ENCODE measurements around the gene PAXX.

DNA sequence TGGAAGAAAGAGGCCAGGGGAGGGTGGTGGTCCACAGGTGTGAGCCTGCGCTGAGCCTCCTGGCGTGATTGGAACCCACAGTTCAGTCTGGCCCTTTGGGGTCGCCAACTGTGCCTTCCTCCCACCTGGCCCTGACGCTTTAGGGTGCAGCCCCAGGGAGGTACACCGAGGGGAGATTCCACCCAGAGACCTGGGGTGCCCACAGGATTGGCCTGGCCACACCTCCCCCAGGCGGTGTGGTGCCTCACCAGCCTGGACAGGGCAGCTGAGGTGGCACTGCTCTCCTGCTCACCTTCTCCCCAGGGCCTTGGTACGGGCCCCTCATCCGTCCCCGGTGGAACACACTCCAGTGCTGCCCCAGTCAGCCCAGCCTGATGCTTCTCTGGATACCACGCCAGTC is 5.1 kb downstream of the PAXX start:
- no peak for TF ChIP-seq POLR2A (IDR thresholded peaks at IDR 0.05)
- TF ChIP-seq, protein P1, sequence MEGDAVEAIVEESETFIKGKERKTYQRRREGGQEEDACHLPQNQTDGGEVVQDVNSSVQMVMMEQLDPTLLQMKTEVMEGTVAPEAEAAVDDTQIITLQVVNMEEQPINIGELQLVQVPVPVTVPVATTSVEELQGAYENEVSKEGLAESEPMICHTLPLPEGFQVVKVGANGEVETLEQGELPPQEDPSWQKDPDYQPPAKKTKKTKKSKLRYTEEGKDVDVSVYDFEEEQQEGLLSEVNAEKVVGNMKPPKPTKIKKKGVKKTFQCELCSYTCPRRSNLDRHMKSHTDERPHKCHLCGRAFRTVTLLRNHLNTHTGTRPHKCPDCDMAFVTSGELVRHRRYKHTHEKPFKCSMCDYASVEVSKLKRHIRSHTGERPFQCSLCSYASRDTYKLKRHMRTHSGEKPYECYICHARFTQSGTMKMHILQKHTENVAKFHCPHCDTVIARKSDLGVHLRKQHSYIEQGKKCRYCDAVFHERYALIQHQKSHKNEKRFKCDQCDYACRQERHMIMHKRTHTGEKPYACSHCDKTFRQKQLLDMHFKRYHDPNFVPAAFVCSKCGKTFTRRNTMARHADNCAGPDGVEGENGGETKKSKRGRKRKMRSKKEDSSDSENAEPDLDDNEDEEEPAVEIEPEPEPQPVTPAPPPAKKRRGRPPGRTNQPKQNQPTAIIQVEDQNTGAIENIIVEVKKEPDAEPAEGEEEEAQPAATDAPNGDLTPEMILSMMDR (IDR thresholded peaks at IDR 0.05): no peak

Data from Peyer's patch (tissue), 4 donors.